C1 segment of cervical spinal cord (tissue), 14 donors: ENCODE results near the gene ALG2.

Experiments used
- DNase-seq, 14 donors: peaks; one replicate each; lab custom pipeline; 2025; lab: John Stamatoyannopoulos, UW

The ALG2 gene

DNA sequence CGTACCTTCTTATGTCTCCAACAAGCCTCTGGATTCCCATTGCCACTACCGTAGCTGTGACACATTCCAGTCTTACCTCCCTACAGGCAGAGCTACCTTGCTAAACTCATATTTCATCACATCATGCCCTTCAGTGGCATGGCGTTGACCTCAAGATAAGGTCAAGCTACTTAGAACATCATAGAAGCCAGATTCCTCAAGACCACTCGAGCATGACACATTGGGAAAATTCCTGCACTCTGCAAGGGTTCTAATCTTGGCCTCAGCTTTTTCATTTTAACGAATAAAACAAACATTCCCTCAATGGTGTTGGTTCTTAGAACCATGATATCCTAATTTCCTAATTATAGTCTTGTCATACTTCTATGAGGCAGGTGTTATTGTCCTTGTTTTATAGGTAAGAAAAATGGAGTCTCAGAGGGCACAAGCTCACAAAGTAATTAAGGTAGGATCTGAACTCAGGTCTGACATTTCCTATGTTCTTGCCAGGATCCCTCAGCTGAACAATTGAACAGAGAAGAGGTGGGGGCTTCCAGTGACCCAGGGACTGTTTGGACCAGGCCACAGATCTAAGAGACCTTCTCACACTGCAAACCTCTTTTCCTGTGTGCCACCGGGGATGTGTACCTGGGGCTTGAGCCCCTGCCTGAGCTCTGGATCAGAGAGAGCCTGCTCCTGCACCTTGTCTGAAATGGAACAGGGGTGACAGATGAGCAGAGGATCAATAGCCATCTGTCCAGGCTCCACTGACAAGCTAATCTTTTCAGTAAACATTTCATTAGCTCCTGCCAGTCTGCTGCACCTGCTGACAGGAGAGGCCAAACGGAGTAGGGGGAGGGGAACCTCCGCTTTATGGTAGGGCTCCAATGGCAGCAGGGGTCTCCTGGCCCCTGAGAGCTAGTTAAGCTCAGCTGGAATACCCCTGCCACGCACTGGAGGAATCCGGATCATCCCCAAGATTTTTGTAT, 49.3 kb downstream of the ALG2 start:
- DNase-seq = no peak

DNA sequence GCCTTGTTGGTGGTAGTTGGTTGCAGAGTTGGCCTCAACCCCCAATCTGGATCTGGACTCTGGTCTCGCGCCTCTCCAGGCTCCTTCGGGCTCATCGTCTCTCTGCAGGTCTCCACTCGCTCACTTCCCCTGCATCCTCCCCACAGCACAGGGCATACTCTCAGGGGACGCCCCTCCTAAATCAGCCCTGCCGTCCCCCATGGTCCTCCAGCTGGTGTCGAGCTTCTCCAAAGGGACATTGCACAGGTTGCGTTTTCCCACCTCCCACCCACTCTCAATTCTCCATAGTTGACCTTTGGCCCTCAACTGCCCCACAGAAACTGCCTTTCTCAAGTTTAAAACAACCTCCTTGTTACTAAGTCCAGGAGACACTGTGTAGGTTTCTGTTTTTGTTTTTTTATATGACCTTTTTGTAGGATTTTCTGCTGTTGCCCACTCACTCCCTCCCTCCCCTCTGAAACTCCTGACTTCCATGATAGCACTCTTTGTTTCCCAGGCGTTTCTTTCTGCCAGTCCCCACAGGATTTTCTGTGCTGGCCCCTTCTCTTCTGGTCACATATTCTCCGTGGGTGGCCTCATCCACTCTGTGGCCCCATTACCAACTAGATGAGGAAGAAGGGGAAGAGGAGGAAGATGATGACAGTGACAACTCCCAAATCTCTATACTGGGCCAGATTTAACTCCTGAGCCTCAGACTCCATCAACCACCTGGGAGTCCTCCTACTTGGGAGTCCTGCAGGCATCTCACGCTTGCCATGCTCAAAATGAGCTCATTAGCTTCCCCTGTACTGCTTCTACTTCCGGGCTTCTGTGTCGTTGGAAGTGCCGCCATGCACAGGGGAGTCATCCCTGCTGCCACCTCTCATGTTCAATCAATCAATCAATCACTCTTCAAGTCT, 50.3 kb downstream of the ALG2 start:
- no peak for DNase-seq

DNA sequence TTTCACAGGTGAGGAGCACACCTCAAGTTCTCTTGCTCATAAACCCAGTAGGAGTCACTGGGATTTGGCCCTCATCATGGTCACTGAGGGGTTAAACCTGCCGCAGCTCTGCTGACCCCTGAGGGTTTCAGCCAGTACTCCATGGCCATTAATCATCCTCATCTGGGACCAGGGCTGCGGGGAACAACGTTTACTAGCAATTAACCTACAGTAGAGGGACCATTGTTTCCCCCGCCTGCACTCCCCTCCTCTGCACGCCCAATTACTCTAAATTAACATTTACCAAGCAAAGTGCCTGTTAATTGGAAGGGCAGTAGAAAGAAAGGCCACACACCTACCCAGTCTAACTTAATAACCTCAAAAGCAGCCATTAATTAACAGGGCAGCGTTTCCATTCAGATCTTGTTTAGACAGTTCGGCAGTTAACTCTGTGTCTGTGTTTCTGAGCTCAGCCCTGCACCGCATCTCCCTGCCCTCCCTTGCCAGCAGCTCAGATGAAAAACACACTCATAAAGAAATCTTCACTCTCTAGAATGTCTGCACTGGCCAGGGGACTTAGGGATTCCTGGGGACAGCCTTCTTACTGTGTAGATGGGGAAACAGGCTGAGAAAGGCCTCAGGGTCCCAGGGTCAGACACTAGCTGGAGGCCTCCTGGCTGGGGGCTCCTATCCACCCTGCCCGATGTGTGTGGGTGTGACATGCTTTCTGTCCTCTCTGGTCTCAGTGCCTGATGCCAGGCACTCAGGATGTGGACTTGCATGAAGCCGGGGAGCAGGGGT, 51.6 kb downstream of the ALG2 start:
- no peak for DNase-seq

DNA sequence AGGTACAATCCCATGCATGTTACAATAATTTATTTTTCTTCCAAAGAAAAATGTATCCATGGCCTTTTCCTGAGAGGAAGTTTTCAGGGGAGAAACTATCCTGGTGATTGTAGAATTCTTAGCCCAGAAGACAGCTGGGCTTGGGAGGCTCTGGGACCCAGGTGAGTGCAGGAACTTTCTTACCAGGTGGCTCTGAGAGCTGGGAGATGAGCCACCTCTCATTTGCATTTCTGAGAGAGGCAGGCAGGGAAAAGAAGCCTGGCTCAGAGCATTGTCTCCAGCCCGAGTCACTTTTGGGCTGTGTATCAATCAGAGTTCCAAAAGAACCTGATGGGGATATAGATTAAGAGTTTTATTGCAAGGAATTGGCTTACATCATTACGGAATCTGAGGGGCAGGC, 52.7 kb downstream of the ALG2 start:
- no peak for DNase-seq

DNA sequence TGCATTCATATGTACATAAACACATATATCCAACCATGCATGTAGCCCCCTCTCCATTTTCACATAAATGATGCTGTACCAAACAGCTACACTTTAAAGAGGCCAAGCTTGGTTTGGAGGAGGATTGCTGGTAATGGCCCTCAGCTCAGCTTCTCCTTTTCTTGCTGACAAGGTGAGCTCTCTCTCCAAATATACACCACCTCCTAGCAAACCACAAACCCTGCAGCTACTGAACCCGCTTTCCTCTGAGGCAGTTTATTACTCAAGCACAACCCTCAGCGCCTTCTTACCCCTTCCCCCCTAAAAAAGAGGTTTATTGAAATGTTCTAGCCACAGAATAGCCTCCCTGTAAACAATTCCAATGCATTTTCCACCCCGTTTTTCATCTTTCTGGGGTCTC, 54.0 kb downstream of the ALG2 start:
- no peak for DNase-seq

DNA sequence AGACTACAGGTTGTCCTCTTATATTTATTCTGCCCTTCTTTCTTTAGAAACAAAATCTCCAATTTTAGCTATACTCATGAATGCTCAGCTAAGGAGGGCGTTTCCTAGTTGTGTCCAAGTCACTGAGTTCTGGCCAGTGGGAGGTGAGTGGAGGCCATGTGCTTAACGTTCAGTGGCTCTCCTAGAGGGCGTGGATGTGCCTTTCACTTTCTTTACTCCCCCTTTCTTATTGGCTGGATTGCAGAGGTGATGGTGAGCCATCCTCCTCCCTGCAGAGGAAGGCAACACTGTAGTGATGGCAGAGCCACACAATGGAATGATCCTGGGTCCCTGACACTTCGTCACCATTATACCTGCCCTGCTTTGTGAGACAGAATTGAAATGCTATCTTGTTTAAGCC, 54.6 kb downstream of the ALG2 start:
- no peak for DNase-seq
